HuH-7.5 (cell line): ENCODE data around the gene CERS6.
"Not testable (repeated sequence)": the region's sequence is repeated elsewhere in the genome, so short reads cannot be mapped to it uniquely, and the experiment has no call there.

ENCODE experiments used
- DNase-seq: peaks from one replicate; pipeline ENCODE4 v3.0.0; 2011; ENCODE audit warnings: low spot score

CERS6 gene

GRCh38 chr2:168643979-168644378, 187.9 kb downstream of the CERS6 start:
- no peak for DNase-seq

GRCh38 chr2:168645696-168646338, 189.7 kb downstream of the CERS6 start:
- no peak for DNase-seq

DNA sequence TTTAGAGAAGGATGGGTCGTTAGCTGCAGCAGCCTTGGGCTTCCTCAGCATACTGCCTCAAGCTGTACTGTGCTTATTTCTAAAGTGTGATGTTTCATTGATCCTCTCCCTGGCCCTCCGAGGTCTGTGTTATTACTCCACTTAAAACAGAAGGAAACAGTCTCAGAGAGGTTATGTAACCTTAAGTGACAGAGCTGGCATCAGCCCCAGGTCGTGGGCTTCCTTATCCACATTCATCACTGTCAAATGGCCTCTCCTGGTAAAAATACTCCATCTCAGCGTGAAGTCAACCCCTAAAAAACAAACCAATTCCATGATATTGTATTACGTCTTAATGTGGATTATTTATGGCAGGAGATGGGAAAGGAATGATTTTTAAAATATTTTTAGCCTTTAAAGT, 193.0 kb downstream of the CERS6 start:
- DNase-seq, result no peak

DNA sequence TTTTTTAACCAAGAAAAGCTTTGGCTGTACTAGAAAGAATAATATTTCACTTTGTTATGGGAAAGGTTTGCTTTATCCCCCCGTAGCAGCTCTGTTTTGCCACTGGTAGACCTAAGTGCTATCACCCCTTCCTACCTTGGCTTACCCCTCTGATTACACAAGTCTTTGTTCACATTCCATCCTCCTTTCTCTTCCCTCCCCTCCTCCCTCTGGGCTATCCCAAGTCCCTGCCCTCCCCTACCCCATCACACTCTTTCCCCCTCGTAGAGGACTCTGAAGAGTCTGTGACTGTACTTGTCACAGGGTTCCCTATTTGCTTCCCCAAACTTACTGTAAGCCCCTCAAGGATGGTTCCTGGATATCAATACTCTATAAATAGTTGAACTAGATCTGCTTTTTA, 193.5 kb downstream of the CERS6 start:
- no peak for DNase-seq

DNA sequence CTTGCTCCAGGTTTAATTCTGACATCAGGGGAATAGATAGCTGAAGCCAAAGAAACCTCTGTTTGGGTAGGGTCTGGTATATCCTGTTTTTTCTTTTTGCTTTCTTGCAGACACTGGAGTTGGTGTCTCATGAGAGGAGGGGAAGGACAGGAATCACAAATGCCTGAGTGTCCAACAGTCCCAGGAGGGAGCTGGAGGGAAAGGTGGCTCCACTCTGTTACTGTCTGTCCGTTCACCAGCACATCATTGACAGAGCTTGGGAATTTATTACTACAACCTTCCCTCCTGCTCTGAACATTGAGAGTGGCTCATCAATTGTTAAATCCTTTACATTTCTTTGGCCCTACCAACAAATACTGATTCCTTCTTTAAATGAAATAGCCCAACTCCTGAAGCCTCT, 194.1 kb downstream of the CERS6 start:
- no peak for DNase-seq

- no peak for DNase-seq
These were observed 194.7 kb downstream of the CERS6 start for GRCh38 chr2:168650781-168651180.

DNA sequence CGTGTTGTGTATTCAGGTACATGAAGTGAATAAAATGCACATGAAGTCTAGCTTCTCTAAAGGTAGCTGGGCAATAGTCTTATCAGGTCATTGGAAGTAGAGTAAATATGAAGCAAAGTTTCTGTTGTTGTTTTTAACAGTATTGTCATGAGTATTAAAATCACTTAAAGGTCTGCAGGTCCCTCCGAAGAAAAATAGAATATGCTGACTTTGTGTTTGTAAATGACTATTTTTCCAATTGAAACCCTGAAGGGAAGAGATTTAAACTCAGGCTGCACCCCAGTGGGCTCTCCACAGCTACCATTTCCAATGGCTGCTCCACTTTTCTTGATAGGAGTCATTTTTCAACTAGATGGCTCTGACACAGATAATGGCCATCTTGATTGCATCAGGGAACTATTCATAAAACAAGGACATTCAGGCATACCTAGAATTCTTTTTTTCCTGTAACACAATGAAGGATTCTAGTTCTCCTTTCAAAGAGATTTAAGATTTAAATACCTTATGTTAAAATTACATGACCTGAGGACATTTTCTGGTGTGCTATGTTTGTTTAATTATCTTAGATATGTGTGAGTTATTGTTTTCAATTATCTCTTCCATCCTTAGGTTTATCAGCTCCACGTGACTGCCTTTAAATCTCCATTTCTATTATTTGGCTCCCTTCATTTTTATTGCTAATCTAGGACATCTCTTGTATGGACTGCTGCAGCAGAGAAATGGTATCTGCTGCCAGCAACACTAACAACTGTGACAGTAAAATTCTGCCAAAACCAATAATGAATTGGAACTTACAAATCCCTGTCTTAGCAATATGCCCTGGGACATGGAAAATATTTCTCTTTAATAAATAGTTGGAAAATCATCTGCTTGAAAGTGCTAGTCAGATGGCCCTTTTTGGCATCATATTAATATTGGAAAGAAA, 197.2 kb downstream of the CERS6 start:
- no peak for DNase-seq

DNA sequence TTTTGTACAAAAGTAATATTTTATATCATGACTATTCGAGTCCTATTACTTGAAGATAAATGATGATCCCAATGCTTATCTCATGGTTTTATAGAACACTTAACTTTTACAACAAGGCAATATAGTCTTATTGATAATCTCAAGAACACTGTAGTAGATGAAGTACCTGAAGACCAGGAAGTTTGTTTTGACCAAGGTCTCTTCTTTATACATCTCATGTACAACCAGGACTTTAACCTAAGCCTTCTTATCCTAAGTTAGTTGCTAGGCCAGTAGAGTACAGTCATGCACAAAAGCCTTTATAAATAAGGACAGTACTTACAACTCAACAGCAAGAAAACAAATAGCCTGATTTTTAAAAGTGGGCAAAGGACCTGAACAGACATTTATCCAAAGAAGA, 198.6 kb downstream of the CERS6 start:
- no peak for DNase-seq

GRCh38 chr2:168655207-168655606, 199.1 kb downstream of the CERS6 start:
- no peak for DNase-seq

- DNase-seq, result not testable (repeated sequence)
These were observed 201.3 kb downstream of the CERS6 start for GRCh38 chr2:168657378-168657777.

GRCh38 chr2:168658706-168659105, 202.6 kb downstream of the CERS6 start:
- no peak for DNase-seq

DNA sequence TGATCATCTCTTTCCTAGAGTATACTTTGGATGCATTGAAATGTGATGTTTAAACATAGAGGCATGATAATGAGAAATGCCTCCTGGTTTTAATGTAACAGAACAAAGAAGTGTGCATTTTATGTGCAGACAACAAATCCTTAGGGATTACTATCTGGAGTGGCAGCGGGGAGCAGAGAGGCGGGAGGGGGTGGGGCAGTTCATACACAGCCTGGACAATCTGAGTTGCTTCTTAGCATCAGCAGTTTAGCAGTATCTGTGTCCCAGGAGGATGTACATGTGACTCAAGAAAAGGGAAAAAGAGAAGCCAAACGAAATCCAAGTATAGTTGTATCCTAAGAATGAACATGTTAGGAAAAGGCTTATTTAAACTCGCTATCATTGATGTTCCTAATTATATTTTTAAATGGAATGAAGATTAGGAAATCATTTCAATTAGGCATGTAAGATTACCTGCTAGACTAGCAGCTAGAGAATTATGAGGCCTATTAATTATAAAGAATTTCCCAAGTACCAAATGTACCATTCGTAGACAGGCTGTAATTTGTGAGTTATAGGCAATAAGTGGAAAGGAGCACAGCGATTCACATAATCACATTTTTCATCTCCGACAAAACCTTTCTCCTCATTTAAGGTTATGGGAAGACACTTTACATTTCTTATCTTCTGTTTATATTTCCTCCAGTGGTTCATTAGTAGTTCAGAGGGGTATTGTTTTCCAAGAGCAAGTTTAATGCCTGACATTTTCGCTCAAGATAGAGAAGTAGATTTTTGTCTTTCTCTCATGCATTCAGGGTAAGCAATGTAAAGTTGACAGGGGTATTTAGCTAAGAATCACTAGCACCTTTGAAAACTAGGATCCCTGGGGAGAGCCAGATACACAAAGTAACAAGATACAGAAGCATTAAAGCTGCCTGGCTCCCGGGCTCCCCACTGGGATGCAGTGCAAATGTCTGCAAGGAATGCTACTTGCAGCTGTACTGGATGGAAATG, 205.1 kb downstream of the CERS6 start:
- no peak for DNase-seq

GRCh38 chr2:168661863-168662256, 205.8 kb downstream of the CERS6 start:
- no peak for DNase-seq

- no peak for DNase-seq
These were observed 206.7 kb downstream of the CERS6 start for GRCh38 chr2:168662651-168663208.

- DNase-seq, result no peak
These were observed 207.9 kb downstream of the CERS6 start for GRCh38 chr2:168663993-168664392.

GRCh38 chr2:168664715-168665114, 208.6 kb downstream of the CERS6 start:
- DNase-seq, result not testable (repeated sequence)

DNA sequence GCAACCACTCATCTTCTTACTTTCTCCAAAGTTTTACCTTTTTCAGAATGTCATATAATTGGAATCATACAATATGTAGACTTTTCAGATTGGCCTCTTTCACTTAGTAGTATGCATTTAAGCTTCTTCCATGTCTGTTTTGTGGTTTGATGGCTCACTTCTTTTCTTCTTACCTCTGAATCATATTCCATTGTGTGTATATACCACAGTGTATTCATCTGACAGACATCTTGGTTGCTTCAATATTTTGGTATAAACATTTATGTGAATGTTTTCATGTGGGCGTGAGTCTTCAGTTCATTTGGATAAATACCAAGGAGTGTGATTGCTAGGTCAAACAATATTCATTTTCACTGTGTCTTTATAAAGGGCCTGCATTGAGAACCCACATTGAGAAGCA, 210.3 kb downstream of the CERS6 start:
- no peak for DNase-seq

- DNase-seq, result no peak
These were observed 211.1 kb downstream of the CERS6 start for GRCh38 chr2:168667156-168667555.

- DNase-seq, result no peak
These were observed 213.1 kb downstream of the CERS6 start for GRCh38 chr2:168669151-168669550.

- no peak for DNase-seq
These were observed 214.4 kb downstream of the CERS6 start for GRCh38 chr2:168670478-168670877.

DNA sequence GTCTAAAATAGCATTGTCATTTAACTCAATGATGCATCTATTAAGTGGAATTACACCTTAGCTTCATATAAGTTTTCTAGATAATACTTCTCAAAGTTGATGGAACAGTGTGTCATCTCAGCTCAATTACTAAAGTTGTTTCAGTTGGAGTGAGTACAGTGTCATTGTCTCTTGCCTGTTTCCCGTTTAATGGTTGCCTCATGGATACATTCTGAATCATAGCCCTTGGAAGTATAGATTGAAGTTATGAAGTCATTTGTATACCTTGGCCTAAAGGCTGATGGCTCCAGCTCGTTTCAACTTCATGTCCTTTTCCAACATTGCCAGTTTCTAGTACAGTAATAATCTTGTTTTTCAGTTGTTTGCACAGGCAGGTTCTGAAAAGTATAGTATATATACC, 215.9 kb downstream of the CERS6 start:
- no peak for DNase-seq
